ENCODE data around the gene XYLT1. TPM values are rescaled to one million over a fixed set of nuclear protein-coding genes. Genes with fewer than 3 reads are reported as not detected.

Gene XYLT1
- total RNA-seq, 1 experiment from 2014 or later: not detected

DNA sequence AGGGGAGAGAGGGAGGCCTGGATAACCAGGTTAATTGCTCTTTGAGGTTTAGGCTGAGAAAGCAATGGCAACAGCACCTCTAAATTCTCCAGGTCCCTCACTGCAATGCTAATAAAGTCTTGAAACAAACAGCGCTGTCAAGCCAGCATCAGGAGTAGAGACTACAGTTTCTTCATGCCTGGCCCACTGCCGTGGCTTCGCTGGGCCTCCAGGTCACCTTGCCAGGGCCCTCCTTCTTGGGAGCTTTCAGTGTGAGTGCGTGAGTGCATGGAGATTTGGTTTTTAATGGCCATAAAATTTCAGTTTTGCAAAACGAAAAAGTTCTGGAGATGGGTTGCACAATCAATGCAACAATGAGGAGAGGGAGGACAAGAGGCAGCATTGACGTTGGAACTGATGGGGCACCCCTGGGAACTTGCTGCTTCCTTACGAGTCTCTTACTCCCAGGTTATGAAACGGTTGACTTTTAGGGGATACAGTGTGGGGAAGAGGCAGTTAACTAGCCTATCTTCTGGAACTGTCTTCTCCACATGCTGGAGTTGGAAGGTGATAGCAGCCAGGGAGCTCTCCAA lies 229.4 kb downstream of the XYLT1 start:
- no peaks in the 10 kb centered on the region for H3K79me2 ChIP-seq (ENCODE audit: low read length)
- CTCF ChIA-PET: no interaction called here

DNA sequence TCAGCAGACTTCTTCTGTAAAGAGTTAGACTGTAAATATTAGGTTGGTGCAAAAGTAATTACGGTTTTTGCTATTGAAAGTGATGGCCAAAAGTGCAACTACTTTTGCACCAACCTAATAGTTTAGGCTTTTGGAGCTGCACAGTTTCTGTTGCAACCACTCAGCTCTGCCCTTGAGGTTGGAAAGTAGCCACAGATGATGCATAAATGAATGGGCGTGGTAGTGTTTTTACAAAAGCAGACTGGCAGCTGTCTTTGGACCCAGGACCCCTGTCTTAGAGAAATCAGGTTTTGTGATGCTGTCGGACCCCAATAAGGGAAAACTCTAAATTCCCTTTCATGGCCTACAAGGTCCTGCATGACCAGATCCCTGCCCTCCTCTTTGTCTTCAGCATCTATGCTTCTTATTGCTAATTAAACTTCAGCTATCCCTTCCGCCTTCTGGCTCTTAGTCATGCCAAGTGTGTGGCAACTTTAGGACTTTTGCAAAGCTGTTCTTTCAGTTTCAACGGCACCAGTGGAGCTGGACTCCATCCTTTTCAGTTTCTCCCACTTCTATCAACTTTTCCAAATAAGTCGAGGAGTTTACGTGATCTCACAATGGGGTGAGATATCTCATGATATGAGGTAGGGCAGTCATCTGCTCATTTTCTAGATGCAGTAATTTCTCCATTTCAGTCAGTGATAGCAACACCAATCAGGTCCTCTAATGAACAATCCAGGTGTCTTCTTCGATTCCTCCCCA lies 232.3 kb downstream of the XYLT1 start:
- H3K79me2 ChIP-seq (ENCODE audit: low read length): no peaks in the 10 kb centered on the region
- no peak overlapping the region for H3K4me3 ChIP-seq (ENCODE audit: low read length)
- DNase-seq (no peak), ATAC-seq (no peak)
- H3K4me2 ChIP-seq (ENCODE audit: low read length): no peak overlapping the region
- no peak for TF ChIP-seq EZH2phosphoT487 (IDR thresholded peaks at IDR 0.05; ENCODE audit: borderline replicate concordance, low read length)
- no peak for TF ChIP-seq EZH2 (IDR thresholded peaks at IDR 0.05; ENCODE audit: low read length, unreplicated experiment)
- no peak for TF ChIP-seq CTCF (conservative IDR thresholded peaks at IDR 0.05; ENCODE audit: low read depth, low read length)
- no peaks in the 10 kb centered on the region for H3K9me2 ChIP-seq (replicated peaks; ENCODE audit: low read length)
- no peaks in the 10 kb centered on the region for H3K4me1 ChIP-seq (ENCODE audit: insufficient read depth, low read length)
- H2AFZ ChIP-seq (ENCODE audit: low read length): no peak overlapping the region
- no peak overlapping the region for H3K27ac ChIP-seq (ENCODE audit: low read length)
- no TSS peak for BruUV-seq (replicated peaks)
- no peaks in the 10 kb centered on the region for H4K20me1 ChIP-seq (ENCODE audit: low read length)
- H3K9me3 ChIP-seq (ENCODE audit: low read length): no peaks in the 10 kb centered on the region
- H3F3A ChIP-seq (ENCODE audit: low read length, unreplicated experiment): no peaks in the 10 kb centered on the region
- H3K9ac ChIP-seq (ENCODE audit: low read length): no peak overlapping the region
- H3K27me3 ChIP-seq (ENCODE audit: low read length): no peaks in the 10 kb centered on the region
- POLR2A ChIA-PET (ENCODE audit: unreplicated experiment): no interaction called here
- H3K36me3 ChIP-seq (ENCODE audit: low read depth, low read length): no peaks in the 10 kb centered on the region
- CTCF ChIA-PET: no interaction called here
- intact Hi-C loops (cut with micrococcal nuclease): no loop called here

More for the DNA sequence above, 229.4 kb downstream of the XYLT1 start:
- H3K4me2 ChIP-seq (ENCODE audit: low read length): no peak overlapping the region
- H3K9me3 ChIP-seq (ENCODE audit: low read length): no peaks in the 10 kb centered on the region
- no peak for ATAC-seq
- no peak overlapping the region for H3K4me3 ChIP-seq (ENCODE audit: low read length)
- no TSS peak for BruUV-seq (replicated peaks)
- no peaks in the 10 kb centered on the region for H3F3A ChIP-seq (ENCODE audit: low read length, unreplicated experiment)
- no peaks in the 10 kb centered on the region for H3K4me1 ChIP-seq (ENCODE audit: insufficient read depth, low read length)
- H2AFZ ChIP-seq (ENCODE audit: low read length): no peak overlapping the region
- no peak for TF ChIP-seq CTCF (conservative IDR thresholded peaks at IDR 0.05; ENCODE audit: low read depth, low read length)
- TF ChIP-seq EZH2 (IDR thresholded peaks at IDR 0.05; ENCODE audit: low read length, unreplicated experiment): no peak
- no peaks in the 10 kb centered on the region for H3K27me3 ChIP-seq (ENCODE audit: low read length)
- no peak overlapping the region for H3K9ac ChIP-seq (ENCODE audit: low read length)
- intact Hi-C loops (cut with micrococcal nuclease): no loop called here
- POLR2A ChIA-PET (ENCODE audit: unreplicated experiment): no interaction called here
- no peaks in the 10 kb centered on the region for H4K20me1 ChIP-seq (ENCODE audit: low read length)
- no peak overlapping the region for H3K27ac ChIP-seq (ENCODE audit: low read length)
- DNase-seq: no peak
- H3K9me2 ChIP-seq (replicated peaks; ENCODE audit: low read length): no peaks in the 10 kb centered on the region
- H3K36me3 ChIP-seq (ENCODE audit: low read depth, low read length): no peaks in the 10 kb centered on the region

- intact Hi-C loops (cut with micrococcal nuclease): no loop called here
- no peak overlapping the region for H3K9ac ChIP-seq (ENCODE audit: low read length)
- H3K4me1 ChIP-seq (ENCODE audit: insufficient read depth, low read length): no peaks in the 10 kb centered on the region
- ChIA-PET CTCF (no interaction called here), POLR2A (ENCODE audit: unreplicated experiment) (no interaction called here)
- H3K9me3 ChIP-seq (ENCODE audit: low read length): no peaks in the 10 kb centered on the region
- ATAC-seq: no peak
- H3K9me2 ChIP-seq (replicated peaks; ENCODE audit: low read length): no peaks in the 10 kb centered on the region
- H3K79me2 ChIP-seq (ENCODE audit: low read length): no peaks in the 10 kb centered on the region
- H3K27me3 ChIP-seq (ENCODE audit: low read length): no peaks in the 10 kb centered on the region
- no peaks in the 10 kb centered on the region for H3K36me3 ChIP-seq (ENCODE audit: low read depth, low read length)
- H3K4me3 ChIP-seq (ENCODE audit: low read length): no peak overlapping the region
- no peaks in the 10 kb centered on the region for H4K20me1 ChIP-seq (ENCODE audit: low read length)
- H2AFZ ChIP-seq (ENCODE audit: low read length): no peak overlapping the region
- TF ChIP-seq CTCF (conservative IDR thresholded peaks at IDR 0.05; ENCODE audit: low read depth, low read length) (no peak), EZH2phosphoT487 (IDR thresholded peaks at IDR 0.05; ENCODE audit: borderline replicate concordance, low read length) (no peak), EZH2 (IDR thresholded peaks at IDR 0.05; ENCODE audit: low read length, unreplicated experiment) (no peak)
- H3F3A ChIP-seq (ENCODE audit: low read length, unreplicated experiment): no peaks in the 10 kb centered on the region
- H3K27ac ChIP-seq (ENCODE audit: low read length): no peak overlapping the region
- no peak overlapping the region for H3K4me2 ChIP-seq (ENCODE audit: low read length)
- BruUV-seq (replicated peaks): no TSS peak
- DNase-seq: no peak
Measured at GRCh38 chr16:17237350-17237944, 233.3 kb downstream of the XYLT1 start.
